ENCODE measurements around the gene CPN2. TPM values are rescaled to one million over a fixed set of nuclear protein-coding genes. Genes with fewer than 3 reads are reported as not detected.

The CPN2 gene
- total RNA-seq, 1 donor from 2014 or later: not detected

DNA sequence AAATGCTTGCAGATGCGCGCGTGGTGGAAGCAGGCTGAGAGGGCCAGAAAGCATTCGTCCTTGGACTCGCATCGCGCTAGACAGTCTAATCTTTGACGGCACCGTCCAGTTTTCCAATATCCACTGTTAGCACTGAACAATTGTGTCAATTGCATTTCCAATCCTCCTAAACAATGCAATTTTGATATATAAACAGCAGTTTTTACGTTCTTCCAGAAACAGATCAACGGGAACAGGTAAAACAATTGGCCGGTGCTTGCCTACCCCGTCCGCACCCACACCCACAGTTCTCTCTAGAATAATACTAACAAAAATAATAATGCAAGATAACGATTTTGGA lies 17.2 kb downstream of the CPN2 start:
- Histone ChIP-seq H3K9ac (ENCODE audit: low read depth in 1 of 3, low read length in 3 of 3) (no peak overlapping the region), H3K9me3 (ENCODE audit: control insufficient read depth in 3 of 3, low read length in 3 of 3) (no peaks in the 10 kb centered on the region), H3K27ac (ENCODE audit: low read depth, low read length) (no peak overlapping the region), H3K4me1 (ENCODE audit: control insufficient read depth in 3 of 3, insufficient read depth in 3 of 3, low read length in 3 of 3) (peaks cover 6 to 26% (median 17%) of the 10 kb centered on the region in 3 donors), H3K4me3 (ENCODE audit: low read length in 3 of 3) (no peak overlapping the region), H3K27me3 (ENCODE audit: control insufficient read depth in 3 of 3, insufficient read depth in 3 of 3, low read length in 3 of 3) (peaks cover 15 to 36% (median 31%) of the 10 kb centered on the region in 3 donors), H3K36me3 (ENCODE audit: control insufficient read depth in 3 of 3, insufficient read depth in 3 of 3, low read length in 3 of 3) (no peaks in the 10 kb centered on the region)

DNA sequence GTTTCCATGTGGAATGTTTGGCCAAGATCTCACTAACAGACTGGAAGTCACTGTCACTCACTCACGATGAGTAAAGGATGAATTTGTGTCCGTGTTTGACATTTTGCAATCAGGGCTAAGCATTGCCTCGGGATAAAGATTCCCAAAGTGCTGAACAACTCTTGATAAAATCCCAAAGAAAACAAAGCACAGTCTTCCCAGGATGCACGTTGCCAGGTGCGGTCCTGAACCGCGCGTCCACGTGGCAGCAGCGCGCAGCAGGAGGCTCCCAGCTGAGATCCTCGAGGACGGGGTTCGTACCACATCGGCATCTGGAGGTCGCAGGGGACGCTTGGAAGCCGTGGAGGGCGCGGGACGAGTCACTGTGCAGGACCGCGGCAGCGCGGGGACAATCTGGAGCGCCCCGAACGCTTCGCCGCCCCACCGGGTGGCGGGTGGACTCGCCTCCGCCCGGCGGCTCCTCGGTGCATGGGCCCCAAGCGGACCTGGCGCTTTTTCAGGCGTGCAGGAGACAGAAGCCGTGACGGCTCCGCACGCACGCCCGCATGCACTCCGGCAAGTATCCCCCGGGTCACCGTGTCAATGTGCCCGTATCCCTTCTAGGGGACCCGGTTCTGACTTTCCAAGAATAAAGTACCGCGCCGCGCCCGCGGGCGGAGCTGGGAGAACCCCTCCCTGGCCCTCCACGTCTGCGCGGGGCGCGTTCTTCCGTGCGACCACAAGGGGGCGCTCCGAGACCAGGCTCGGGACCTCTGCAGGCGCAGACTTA lies 17.7 kb downstream of the CPN2 start:
- Histone ChIP-seq H3K36me3 (ENCODE audit: control insufficient read depth in 3 of 3, insufficient read depth in 3 of 3, low read length in 3 of 3) (no peaks in the 10 kb centered on the region), H3K9me3 (ENCODE audit: control insufficient read depth in 3 of 3, low read length in 3 of 3) (no peaks in the 10 kb centered on the region), H3K4me1 (ENCODE audit: control insufficient read depth in 3 of 3, insufficient read depth in 3 of 3, low read length in 3 of 3) (peaks cover 6 to 32% (median 23%) of the 10 kb centered on the region in 3 donors), H3K27ac (ENCODE audit: low read depth, low read length) (no peak overlapping the region), H3K9ac (ENCODE audit: low read depth in 1 of 3, low read length in 3 of 3) (peak overlapping the region in 1 of 3 donors; percentile 33), H3K27me3 (ENCODE audit: control insufficient read depth in 3 of 3, insufficient read depth in 3 of 3, low read length in 3 of 3) (peaks cover 18 to 36% (median 36%) of the 10 kb centered on the region in 3 donors), H3K4me3 (ENCODE audit: low read length in 3 of 3) (peak overlapping the region; percentile 30 to 70 (median 41))

DNA sequence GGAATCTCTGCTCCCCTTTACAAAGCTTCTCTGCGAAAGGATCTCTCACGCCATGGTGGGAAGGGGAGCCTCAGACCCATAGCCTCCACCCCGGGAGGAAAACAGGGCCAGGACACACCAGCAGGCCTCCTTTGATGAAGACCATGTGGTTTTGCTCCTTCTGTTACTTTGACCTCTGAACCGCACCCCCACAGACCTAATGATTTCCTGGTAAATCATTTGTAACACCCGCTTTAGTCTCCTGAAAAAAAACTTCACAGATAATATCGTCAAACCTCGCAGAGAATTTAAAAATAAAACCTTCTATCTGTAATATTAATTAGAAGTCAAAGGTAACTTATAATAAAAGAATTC lies 18.3 kb downstream of the CPN2 start:
- H3K9me3 ChIP-seq (ENCODE audit: control insufficient read depth in 3 of 3, low read length in 3 of 3): no peaks in the 10 kb centered on the region
- no peak overlapping the region for H3K9ac ChIP-seq (ENCODE audit: low read depth in 1 of 3, low read length in 3 of 3)
- H3K27ac ChIP-seq (ENCODE audit: low read depth, low read length): no peak overlapping the region
- no peak overlapping the region for H3K4me3 ChIP-seq (ENCODE audit: low read length in 3 of 3)
- peaks cover 23 to 40% (median 40%) of the 10 kb centered on the region in 3 donors for H3K27me3 ChIP-seq (ENCODE audit: control insufficient read depth in 3 of 3, insufficient read depth in 3 of 3, low read length in 3 of 3)
- H3K36me3 ChIP-seq (ENCODE audit: control insufficient read depth in 3 of 3, insufficient read depth in 3 of 3, low read length in 3 of 3): no peaks in the 10 kb centered on the region
- peaks cover 6 to 37% (median 24%) of the 10 kb centered on the region in 3 donors for H3K4me1 ChIP-seq (ENCODE audit: control insufficient read depth in 3 of 3, insufficient read depth in 3 of 3, low read length in 3 of 3)

DNA sequence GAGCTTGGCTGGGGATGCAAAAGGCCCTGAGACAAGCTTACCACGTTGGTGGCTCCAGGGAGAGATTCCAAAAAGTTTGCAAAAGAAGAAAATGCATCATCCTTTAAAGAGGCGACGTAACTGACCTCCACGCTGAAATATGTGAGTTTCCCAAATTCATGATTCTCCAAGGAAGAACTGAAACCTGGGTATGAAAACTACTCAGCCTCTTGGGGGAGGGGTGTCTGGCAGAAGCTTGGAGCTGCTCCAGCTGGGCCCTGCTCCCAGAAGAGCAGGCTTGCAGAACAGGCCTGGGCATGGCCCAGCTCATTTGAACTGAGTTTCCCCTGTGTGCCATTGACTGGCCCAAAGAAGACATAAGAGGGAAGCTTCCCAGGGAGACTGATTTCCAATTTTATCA lies 20.5 kb downstream of the CPN2 start:
- Histone ChIP-seq H3K4me1 (ENCODE audit: control insufficient read depth in 3 of 3, insufficient read depth in 3 of 3, low read length in 3 of 3) (peaks cover 6 to 47% (median 27%) of the 10 kb centered on the region in 3 donors), H3K36me3 (ENCODE audit: control insufficient read depth in 3 of 3, insufficient read depth in 3 of 3, low read length in 3 of 3) (no peaks in the 10 kb centered on the region), H3K4me3 (ENCODE audit: low read length in 3 of 3) (no peak overlapping the region), H3K9me3 (ENCODE audit: control insufficient read depth in 3 of 3, low read length in 3 of 3) (no peaks in the 10 kb centered on the region), H3K9ac (ENCODE audit: low read depth in 1 of 3, low read length in 3 of 3) (no peak overlapping the region), H3K27ac (ENCODE audit: low read depth, low read length) (no peak overlapping the region), H3K27me3 (ENCODE audit: control insufficient read depth in 3 of 3, insufficient read depth in 3 of 3, low read length in 3 of 3) (peaks cover 34 to 41% (median 35%) of the 10 kb centered on the region in 3 donors)

DNA sequence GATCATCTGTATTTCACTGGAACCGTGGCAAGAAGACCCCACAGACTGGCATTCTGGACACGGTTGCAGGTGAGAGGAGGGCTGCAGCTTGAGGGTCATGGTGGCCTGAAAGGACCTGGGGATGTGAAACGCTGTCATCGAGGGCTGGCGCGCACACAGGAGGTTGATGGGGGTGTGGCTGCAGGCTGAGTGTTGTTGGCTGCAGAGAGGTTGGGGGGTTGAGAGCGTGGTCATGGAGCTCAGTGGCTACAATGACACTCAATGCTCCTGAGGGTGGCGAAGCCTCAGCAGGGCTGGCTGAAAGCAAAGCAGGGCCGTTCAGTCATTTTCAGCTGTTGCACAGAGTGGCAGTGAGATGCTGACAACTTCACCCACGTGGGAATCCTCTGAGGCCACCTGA lies 21.0 kb downstream of the CPN2 start:
- no peaks in the 10 kb centered on the region for H3K9me3 ChIP-seq (ENCODE audit: control insufficient read depth in 3 of 3, low read length in 3 of 3)
- H3K4me1 ChIP-seq (ENCODE audit: control insufficient read depth in 3 of 3, insufficient read depth in 3 of 3, low read length in 3 of 3): peaks cover 6 to 47% (median 27%) of the 10 kb centered on the region in 3 donors
- H3K27ac ChIP-seq (ENCODE audit: low read depth, low read length): no peak overlapping the region
- H3K36me3 ChIP-seq (ENCODE audit: control insufficient read depth in 3 of 3, insufficient read depth in 3 of 3, low read length in 3 of 3): no peaks in the 10 kb centered on the region
- peaks cover 30 to 39% (median 34%) of the 10 kb centered on the region in 3 donors for H3K27me3 ChIP-seq (ENCODE audit: control insufficient read depth in 3 of 3, insufficient read depth in 3 of 3, low read length in 3 of 3)
- H3K4me3 ChIP-seq (ENCODE audit: low read length in 3 of 3): no peak overlapping the region
- H3K9ac ChIP-seq (ENCODE audit: low read depth in 1 of 3, low read length in 3 of 3): no peak overlapping the region

DNA sequence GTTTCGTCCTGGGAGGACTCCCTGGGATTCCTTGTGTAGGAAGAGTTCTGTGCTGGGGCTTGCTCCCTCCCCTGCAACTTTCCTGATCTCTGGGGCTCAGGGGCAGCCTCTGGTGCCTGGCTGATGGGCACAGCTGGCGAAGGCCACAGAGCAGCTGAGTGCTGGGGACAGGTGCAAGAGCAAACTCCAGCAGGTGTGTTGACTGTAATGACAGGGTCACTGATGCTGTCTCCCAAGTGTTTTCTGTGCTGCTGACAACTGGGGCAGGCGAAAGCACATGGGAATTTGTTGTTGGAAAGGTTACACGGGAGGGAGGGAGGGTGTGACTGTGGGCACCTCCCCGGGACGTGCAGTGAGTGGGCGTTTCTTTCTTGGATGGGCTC lies 21.6 kb downstream of the CPN2 start:
- no peak overlapping the region for H3K4me3 ChIP-seq (ENCODE audit: low read length in 3 of 3)
- H3K9me3 ChIP-seq (ENCODE audit: control insufficient read depth in 3 of 3, low read length in 3 of 3): no peaks in the 10 kb centered on the region
- H3K9ac ChIP-seq (ENCODE audit: low read depth in 1 of 3, low read length in 3 of 3): no peak overlapping the region
- no peak overlapping the region for H3K27ac ChIP-seq (ENCODE audit: low read depth, low read length)
- H3K4me1 ChIP-seq (ENCODE audit: control insufficient read depth in 3 of 3, insufficient read depth in 3 of 3, low read length in 3 of 3): peaks cover 6 to 53% (median 28%) of the 10 kb centered on the region in 3 donors
- no peaks in the 10 kb centered on the region for H3K36me3 ChIP-seq (ENCODE audit: control insufficient read depth in 3 of 3, insufficient read depth in 3 of 3, low read length in 3 of 3)
- H3K27me3 ChIP-seq (ENCODE audit: control insufficient read depth in 3 of 3, insufficient read depth in 3 of 3, low read length in 3 of 3): peaks cover 30 to 45% (median 38%) of the 10 kb centered on the region in 3 donors

DNA sequence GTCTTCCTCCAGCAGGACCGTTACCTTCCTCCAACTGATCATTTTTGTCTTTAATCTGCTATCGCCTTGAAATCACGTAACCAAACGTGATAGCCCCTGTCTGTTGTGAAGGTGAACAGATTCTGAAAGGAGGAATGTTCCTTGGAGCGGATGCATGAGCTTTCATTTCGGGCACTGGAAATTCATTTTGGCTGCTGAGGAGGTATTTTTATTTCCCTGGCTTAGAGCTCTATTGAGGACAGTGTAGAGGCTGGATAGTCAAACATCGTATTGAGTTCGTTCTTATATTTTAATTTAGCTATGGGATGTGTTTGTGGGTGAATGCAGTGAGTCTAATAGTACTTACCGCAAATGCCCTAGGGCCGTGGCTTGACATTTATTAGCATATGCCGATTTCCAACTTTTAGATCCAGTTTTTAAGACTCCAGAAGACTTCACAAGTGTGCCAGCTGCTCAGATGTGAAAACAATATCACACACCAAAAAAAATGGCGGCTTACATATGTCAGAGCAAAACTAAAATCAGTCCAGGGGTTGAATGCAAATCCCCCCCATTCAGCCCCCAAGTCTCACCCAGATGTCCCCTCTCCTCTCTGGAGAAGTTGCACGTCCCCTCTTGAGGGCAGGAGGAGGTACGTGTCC lies 22.1 kb downstream of the CPN2 start:
- peaks cover 11 to 58% (median 33%) of the 10 kb centered on the region in 3 donors for H3K4me1 ChIP-seq (ENCODE audit: control insufficient read depth in 3 of 3, insufficient read depth in 3 of 3, low read length in 3 of 3)
- H3K27ac ChIP-seq (ENCODE audit: low read depth, low read length): no peak overlapping the region
- H3K9me3 ChIP-seq (ENCODE audit: control insufficient read depth in 3 of 3, low read length in 3 of 3): no peaks in the 10 kb centered on the region
- H3K36me3 ChIP-seq (ENCODE audit: control insufficient read depth in 3 of 3, insufficient read depth in 3 of 3, low read length in 3 of 3): no peaks in the 10 kb centered on the region
- peaks cover 30 to 45% (median 38%) of the 10 kb centered on the region in 3 donors for H3K27me3 ChIP-seq (ENCODE audit: control insufficient read depth in 3 of 3, insufficient read depth in 3 of 3, low read length in 3 of 3)
- H3K4me3 ChIP-seq (ENCODE audit: low read length in 3 of 3): no peak overlapping the region
- H3K9ac ChIP-seq (ENCODE audit: low read depth in 1 of 3, low read length in 3 of 3): no peak overlapping the region

DNA sequence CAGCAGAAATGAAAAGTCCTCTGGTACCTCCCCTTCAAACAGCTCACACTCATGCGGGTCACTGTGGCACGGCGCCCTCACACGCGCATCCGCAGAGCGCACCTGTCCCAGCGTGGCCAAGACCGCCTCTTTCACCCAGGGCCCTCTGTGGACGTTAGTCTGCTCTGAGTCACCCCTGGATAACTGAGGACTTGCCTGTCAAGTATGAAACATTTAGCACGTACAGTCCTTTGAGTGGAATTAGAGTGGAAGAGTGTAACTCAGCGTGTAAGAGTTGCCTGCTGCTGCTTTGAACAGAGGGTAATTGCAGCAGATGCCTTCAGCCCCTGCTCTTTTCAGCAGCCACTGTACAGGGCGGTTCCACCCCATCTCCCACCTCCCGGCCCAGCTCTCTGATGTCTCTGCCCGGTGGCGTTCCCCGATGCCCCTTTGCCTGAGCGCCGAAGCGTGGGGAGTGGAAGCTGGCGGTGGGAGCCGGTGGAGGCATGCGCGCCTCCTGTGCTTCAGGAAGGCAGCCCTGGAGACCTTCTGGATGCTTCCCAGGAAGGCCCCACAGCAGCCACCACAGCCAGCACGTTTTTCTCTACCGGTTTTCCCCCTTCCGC lies 23.0 kb downstream of the CPN2 start:
- Histone ChIP-seq H3K9me3 (ENCODE audit: control insufficient read depth in 3 of 3, low read length in 3 of 3) (no peaks in the 10 kb centered on the region), H3K4me3 (ENCODE audit: low read length in 3 of 3) (no peak overlapping the region), H3K36me3 (ENCODE audit: control insufficient read depth in 3 of 3, insufficient read depth in 3 of 3, low read length in 3 of 3) (no peaks in the 10 kb centered on the region), H3K27me3 (ENCODE audit: control insufficient read depth in 3 of 3, insufficient read depth in 3 of 3, low read length in 3 of 3) (peaks cover 24 to 39% (median 35%) of the 10 kb centered on the region in 3 donors), H3K4me1 (ENCODE audit: control insufficient read depth in 3 of 3, insufficient read depth in 3 of 3, low read length in 3 of 3) (peaks cover 11 to 59% (median 36%) of the 10 kb centered on the region in 3 donors), H3K9ac (ENCODE audit: low read depth in 1 of 3, low read length in 3 of 3) (no peak overlapping the region), H3K27ac (ENCODE audit: low read depth, low read length) (no peak overlapping the region)

DNA sequence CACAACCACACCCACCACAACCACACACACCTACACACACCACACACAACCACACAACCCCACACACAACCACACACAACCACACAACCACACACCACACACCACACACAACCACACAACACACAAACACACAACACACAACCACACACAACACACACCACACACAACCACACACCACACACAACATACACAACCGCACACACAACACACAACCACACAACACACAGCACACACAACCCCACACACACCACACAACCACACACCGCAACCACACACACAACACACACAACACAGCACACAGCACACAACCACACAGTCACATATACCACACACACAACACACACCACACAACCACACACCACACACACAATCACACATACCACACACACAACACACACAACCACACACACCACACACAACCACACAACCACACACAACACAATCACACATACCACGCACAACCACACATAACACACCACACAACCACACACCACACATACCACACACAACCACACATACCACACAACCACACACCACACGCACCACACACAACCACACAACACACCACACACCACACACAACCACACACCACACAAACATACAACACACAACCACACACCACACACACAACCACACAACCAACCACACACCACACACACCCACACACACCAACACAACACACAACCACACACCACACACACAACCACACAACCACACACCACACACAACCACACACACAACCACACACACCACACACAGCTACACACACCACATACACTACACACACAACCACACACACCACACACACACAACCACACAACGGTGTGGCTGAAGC lies 23.7 kb downstream of the CPN2 start:
- Histone ChIP-seq H3K27me3 (ENCODE audit: control insufficient read depth in 3 of 3, insufficient read depth in 3 of 3, low read length in 3 of 3) (peaks cover 18 to 33% (median 33%) of the 10 kb centered on the region in 3 donors), H3K9ac (ENCODE audit: low read depth in 1 of 3, low read length in 3 of 3) (no peak overlapping the region), H3K4me1 (ENCODE audit: control insufficient read depth in 3 of 3, insufficient read depth in 3 of 3, low read length in 3 of 3) (peaks cover 10 to 64% (median 42%) of the 10 kb centered on the region in 3 donors), H3K36me3 (ENCODE audit: control insufficient read depth in 3 of 3, insufficient read depth in 3 of 3, low read length in 3 of 3) (no peaks in the 10 kb centered on the region), H3K4me3 (ENCODE audit: low read length in 3 of 3) (no peak overlapping the region), H3K9me3 (ENCODE audit: control insufficient read depth in 3 of 3, low read length in 3 of 3) (no peaks in the 10 kb centered on the region), H3K27ac (ENCODE audit: low read depth, low read length) (no peak overlapping the region)
